Heart left ventricle (tissue), 13 donors: Measurements from ENCODE around the gene BNIP3.

Experiments
- CTCF ChIP-seq, 12 donors: fragments of 200-600 bp; sonication (generic) in 4 of 12; IDR thresholded peaks; one replicate each; pipeline versions ENCODE4 v1.5.0 to v1.8.0; 2018 to 2022; ENCODE audit warnings: antibody characterized with exemption in 12 of 12, mild to moderate bottlenecking in 5 of 12
- POLR2A ChIP-seq, 2 donors: fragments of 450-650 bp; IDR thresholded peaks; one replicate each; pipeline ENCODE4 v1.6.1; 2017; ENCODE audit warnings: antibody characterized with exemption in 2 of 2, mild to moderate bottlenecking in 2 of 2, moderate library complexity in 2 of 2
- donor health status: ischemic (EF 13 %, LVEDD 7.1; RV severe dilation, severe dysfunction).
- donor health status: DM: no; HTN: yes; CAD: no.
- donor health status: DM: no; HTN: no; CAD: no.
- donor health status: ischemic (EF 25% LVEDD 6.9; RV normal size, moderate dysfunction).
- donor health status: ischemic (EF 25% LVEDD 5.7; RV mildly dilated, moderate dysfunction).
- donor health status: ischemic (EF 35%, LVEDD 5.7; RV mildly dilated, moderate dysfunction).
- donor health status: nonischemic (EF 11% LVEDD 7.7; RV severe dilation, severe dysfunction).
- donor health status: DM: yes; HTN: yes; CAD: no.
- donor health status: PGD.
- donor health status: ischemic (EF 29% LVEDD 5.4; RV normal size, mild dysfunction).
- donor health status: nonischemic (EF 23%, LVEDD 6.1; RV moderate dilation, normal function).

- TF ChIP-seq CTCF (IDR thresholded peaks at IDR 0.05) = no peak
- no peak for TF ChIP-seq POLR2A (IDR thresholded peaks at IDR 0.05)
These were observed 1.9 kb downstream of the BNIP3 start for GRCh38 chr10:131979821-131980270.
